ENCODE measurements around the gene ZBP1.

Gene ZBP1

DNA sequence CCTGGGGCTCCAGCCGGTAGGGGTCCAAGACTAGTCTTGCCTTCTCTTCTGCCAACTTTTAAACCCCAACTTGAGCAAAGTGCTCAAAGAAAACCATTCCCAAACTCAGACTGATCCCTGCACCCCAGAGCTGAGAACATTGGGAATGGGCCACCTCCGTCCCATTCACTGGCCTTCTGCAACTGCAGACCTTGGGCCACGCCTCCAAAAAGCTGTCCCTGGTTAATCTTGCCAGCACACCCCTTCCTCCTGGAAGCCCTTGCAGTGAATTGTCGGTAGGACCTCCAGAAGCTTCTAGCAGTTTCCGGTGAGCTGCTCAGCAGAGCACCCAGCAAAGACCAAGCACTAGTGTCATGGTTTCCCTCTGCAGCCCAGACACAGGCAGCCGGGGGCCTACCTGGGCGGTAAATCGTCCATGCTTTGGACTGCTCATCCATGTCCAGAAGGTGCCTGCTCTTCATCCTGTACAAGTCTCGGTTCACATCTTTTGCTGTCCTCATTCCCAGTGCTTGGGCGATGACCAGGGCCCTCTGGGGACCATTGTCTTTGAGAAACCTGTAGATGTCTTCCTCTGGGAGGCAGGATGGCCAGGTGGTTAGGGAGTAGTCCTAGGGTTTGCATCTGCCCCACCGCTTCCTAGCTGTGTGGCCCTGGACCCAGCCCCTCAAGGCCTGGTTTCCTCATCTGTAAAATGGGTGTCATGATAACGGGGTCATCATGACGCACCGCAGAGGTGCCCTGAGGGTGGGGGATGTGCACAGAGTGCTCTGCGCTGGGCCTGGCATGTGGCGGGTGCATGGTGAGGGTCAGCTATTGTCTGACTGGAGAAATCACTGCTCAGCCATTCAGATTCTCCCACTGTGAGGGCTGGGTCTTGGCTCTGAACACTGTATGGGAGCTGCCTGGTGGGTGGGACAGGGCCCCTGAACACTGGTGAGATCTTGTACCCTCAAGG lies 5.5 kb downstream of the ZBP1 start:
- H3K36me3 ChIP-seq (ENCODE audit: control insufficient read depth in 1 of 2, insufficient read depth in 2 of 2, low read length in 2 of 2), result no peaks in the 10 kb centered on the region

DNA sequence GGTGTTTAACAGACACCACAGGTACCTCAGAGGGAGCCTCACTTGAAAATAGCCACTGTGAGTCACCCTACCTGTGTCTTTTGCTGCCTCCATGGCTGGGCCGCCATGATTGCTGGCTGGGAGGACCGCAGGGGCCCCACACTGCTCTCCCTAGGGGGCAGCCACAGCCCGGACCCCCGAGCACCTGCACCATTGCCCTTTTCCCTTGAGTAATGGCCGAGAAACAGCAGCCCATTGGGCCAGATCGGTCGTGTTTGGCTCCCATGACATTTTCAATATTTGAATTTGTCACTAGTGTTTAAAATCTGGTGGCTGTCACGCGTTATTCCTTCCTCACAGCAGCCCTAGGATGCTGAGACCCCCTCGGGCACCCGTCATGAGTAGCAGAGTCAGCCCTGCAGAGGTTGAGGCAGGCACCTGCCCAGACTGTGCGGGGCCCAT lies 6.7 kb downstream of the ZBP1 start:
- Histone ChIP-seq H3K14ac (ENCODE audit: low read length) (no peak overlapping the region), H3K4me3 (ENCODE audit: low read depth, low read length) (no peak overlapping the region), H3K79me1 (ENCODE audit: low read length) (peaks cover 3% of the 10 kb centered on the region), H2BK120ac (ENCODE audit: insufficient read depth, low read length, poor library complexity) (no peak overlapping the region), H3K27me3 (ENCODE audit: insufficient read depth, low read length) (no peaks in the 10 kb centered on the region), H2BK5ac (ENCODE audit: low read depth, low read length, poor library complexity) (no peak overlapping the region), H3K36me3 (ENCODE audit: control insufficient read depth in 1 of 2, insufficient read depth in 2 of 2, low read length in 2 of 2) (no peaks in the 10 kb centered on the region), H3K23ac (ENCODE audit: low read length) (no peak overlapping the region), H2BK12ac (ENCODE audit: low read length) (no peak overlapping the region), H3K18ac (ENCODE audit: low read length) (no peak overlapping the region), H3K9me3 (ENCODE audit: insufficient read depth, low read depth, low read length) (no peaks in the 10 kb centered on the region), H3K27ac (ENCODE audit: low read depth, low read length) (no peak overlapping the region), H4K91ac (ENCODE audit: low read depth, low read length) (no peak overlapping the region), H3K79me2 (ENCODE audit: control insufficient read depth, insufficient read depth, low read length, poor library complexity) (no peaks in the 10 kb centered on the region), H3K4me2 (ENCODE audit: low read length) (no peak overlapping the region), H2AK5ac (ENCODE audit: low read length) (no peak overlapping the region), H4K12ac (ENCODE audit: low read depth, low read length) (no peak overlapping the region), H3K4ac (ENCODE audit: low read depth, low read length) (no peak overlapping the region), H3K9ac (ENCODE audit: low read length) (no peak overlapping the region), H3K4me1 (ENCODE audit: control insufficient read depth in 1 of 2, insufficient read depth in 2 of 2, low read length in 2 of 2) (peaks cover 2 to 7% of the 10 kb centered on the region in 2 experiments), H2AFZ (ENCODE audit: insufficient read depth, low read length, poor library complexity) (no peak overlapping the region), H4K8ac (ENCODE audit: low read depth, low read length) (no peak overlapping the region)
- DNase-seq, result no peak
- no CpG with 5 or more reads among the region's 12 CpGs for whole genome bisulfite sequencing (ENCODE audit: extremely low coverage, insufficient coverage, insufficient read length)

More for the DNA sequence above, 5.5 kb downstream of the ZBP1 start:
- Histone ChIP-seq H3K79me2 (ENCODE audit: control insufficient read depth, insufficient read depth, low read length, poor library complexity) (no peaks in the 10 kb centered on the region), H2AK5ac (ENCODE audit: low read length) (no peak overlapping the region), H3K79me1 (ENCODE audit: low read length) (peaks cover 3% of the 10 kb centered on the region), H3K18ac (ENCODE audit: low read length) (no peak overlapping the region), H3K27me3 (ENCODE audit: insufficient read depth, low read length) (no peaks in the 10 kb centered on the region), H3K23ac (ENCODE audit: low read length) (no peak overlapping the region), H4K12ac (ENCODE audit: low read depth, low read length) (no peak overlapping the region), H3K4me1 (ENCODE audit: control insufficient read depth in 1 of 2, insufficient read depth in 2 of 2, low read length in 2 of 2) (peaks cover 2 to 7% of the 10 kb centered on the region in 2 experiments), H3K4ac (ENCODE audit: low read depth, low read length) (no peak overlapping the region), H4K91ac (ENCODE audit: low read depth, low read length) (no peak overlapping the region), H4K8ac (ENCODE audit: low read depth, low read length) (no peak overlapping the region), H3K4me2 (ENCODE audit: low read length) (no peak overlapping the region), H3K9ac (ENCODE audit: low read length) (no peak overlapping the region), H2BK120ac (ENCODE audit: insufficient read depth, low read length, poor library complexity) (no peak overlapping the region), H3K9me3 (ENCODE audit: insufficient read depth, low read depth, low read length) (no peaks in the 10 kb centered on the region), H3K27ac (ENCODE audit: low read depth, low read length) (no peak overlapping the region), H2AFZ (ENCODE audit: insufficient read depth, low read length, poor library complexity) (no peak overlapping the region), H3K14ac (ENCODE audit: low read length) (no peak overlapping the region), H2BK5ac (ENCODE audit: low read depth, low read length, poor library complexity) (no peak overlapping the region), H2BK12ac (ENCODE audit: low read length) (no peak overlapping the region), H3K4me3 (ENCODE audit: low read depth, low read length) (no peak overlapping the region)
- WGBS (ENCODE audit: extremely low coverage, insufficient coverage, insufficient read length), result no CpG with 5 or more reads among the region's 16 CpGs
- DNase-seq, result no peak

DNA sequence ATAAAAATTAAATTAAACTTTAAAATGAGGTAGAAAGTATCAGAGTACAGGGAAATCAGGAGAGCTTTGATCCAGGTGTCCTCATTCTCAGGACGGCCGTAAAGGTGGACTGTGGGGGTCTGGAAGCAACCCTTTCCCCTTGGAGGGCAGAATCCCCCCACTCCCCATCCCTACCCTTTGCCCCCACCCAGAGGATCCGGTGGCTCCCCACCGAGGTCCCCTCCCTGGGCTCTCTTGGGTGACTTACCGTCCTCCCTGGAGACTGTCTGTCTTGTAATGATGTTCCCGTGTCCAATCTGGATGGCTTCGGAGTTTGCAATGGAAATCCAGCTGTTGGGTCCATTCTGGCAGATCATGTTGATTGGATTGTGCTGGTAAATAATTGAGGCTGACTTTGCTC lies 7.3 kb downstream of the ZBP1 start:
- H3K27me3 ChIP-seq (ENCODE audit: insufficient read depth, low read length), result no peaks in the 10 kb centered on the region
- no peak overlapping the region for H3K18ac ChIP-seq (ENCODE audit: low read length)
- H3K4me2 ChIP-seq (ENCODE audit: low read length), result no peak overlapping the region
- no peak overlapping the region for H3K23ac ChIP-seq (ENCODE audit: low read length)
- H2BK12ac ChIP-seq (ENCODE audit: low read length), result no peak overlapping the region
- H2BK120ac ChIP-seq (ENCODE audit: insufficient read depth, low read length, poor library complexity), result no peak overlapping the region
- no peak overlapping the region for H2BK5ac ChIP-seq (ENCODE audit: low read depth, low read length, poor library complexity)
- H3K4me3 ChIP-seq (ENCODE audit: low read depth, low read length), result no peak overlapping the region
- H3K9me3 ChIP-seq (ENCODE audit: insufficient read depth, low read depth, low read length), result no peaks in the 10 kb centered on the region
- peaks cover 3% of the 10 kb centered on the region for H3K79me1 ChIP-seq (ENCODE audit: low read length)
- DNase-seq, result no peak
- no peak overlapping the region for H3K9ac ChIP-seq (ENCODE audit: low read length)
- H4K8ac ChIP-seq (ENCODE audit: low read depth, low read length), result no peak overlapping the region
- no peak overlapping the region for H2AFZ ChIP-seq (ENCODE audit: insufficient read depth, low read length, poor library complexity)
- no peak overlapping the region for H2AK5ac ChIP-seq (ENCODE audit: low read length)
- no peak overlapping the region for H3K27ac ChIP-seq (ENCODE audit: low read depth, low read length)
- no peak overlapping the region for H3K4ac ChIP-seq (ENCODE audit: low read depth, low read length)
- no peaks in the 10 kb centered on the region for H3K36me3 ChIP-seq (ENCODE audit: control insufficient read depth in 1 of 2, insufficient read depth in 2 of 2, low read length in 2 of 2)
- no peaks in the 10 kb centered on the region for H3K79me2 ChIP-seq (ENCODE audit: control insufficient read depth, insufficient read depth, low read length, poor library complexity)
- WGBS (ENCODE audit: extremely low coverage, insufficient coverage, insufficient read length), result no CpG with 5 or more reads among the region's 7 CpGs
- H3K4me1 ChIP-seq (ENCODE audit: control insufficient read depth in 1 of 2, insufficient read depth in 2 of 2, low read length in 2 of 2), result peaks cover 2 to 6% of the 10 kb centered on the region in 2 experiments
- H4K12ac ChIP-seq (ENCODE audit: low read depth, low read length), result no peak overlapping the region
- H4K91ac ChIP-seq (ENCODE audit: low read depth, low read length), result no peak overlapping the region
- H3K14ac ChIP-seq (ENCODE audit: low read length), result no peak overlapping the region

DNA sequence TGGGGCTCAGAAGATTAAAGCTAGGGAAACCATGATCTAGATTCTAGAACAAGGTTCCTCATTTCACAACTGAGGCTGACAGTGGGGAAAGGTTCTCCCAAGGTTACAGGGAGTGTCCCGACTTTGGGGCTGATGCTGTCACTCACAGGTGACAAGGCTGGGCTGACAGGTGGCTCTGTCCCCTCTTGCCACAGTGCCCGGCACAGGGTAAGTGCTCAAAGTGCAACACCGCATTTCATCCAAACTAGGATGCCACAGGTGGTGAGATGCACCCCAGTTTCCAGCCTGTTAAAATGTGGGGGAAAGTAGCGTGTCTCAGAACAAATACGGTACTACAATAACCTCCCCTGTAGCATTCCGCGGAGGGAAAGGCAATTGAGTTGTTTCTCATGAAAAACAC lies 7.8 kb downstream of the ZBP1 start:
- H2AFZ ChIP-seq (ENCODE audit: insufficient read depth, low read length, poor library complexity), result no peak overlapping the region
- H3K14ac ChIP-seq (ENCODE audit: low read length), result no peak overlapping the region
- H3K79me1 ChIP-seq (ENCODE audit: low read length), result peaks cover 3% of the 10 kb centered on the region
- no peaks in the 10 kb centered on the region for H3K36me3 ChIP-seq (ENCODE audit: control insufficient read depth in 1 of 2, insufficient read depth in 2 of 2, low read length in 2 of 2)
- H2BK120ac ChIP-seq (ENCODE audit: insufficient read depth, low read length, poor library complexity), result no peak overlapping the region
- no peaks in the 10 kb centered on the region for H3K9me3 ChIP-seq (ENCODE audit: insufficient read depth, low read depth, low read length)
- no peak overlapping the region for H2BK5ac ChIP-seq (ENCODE audit: low read depth, low read length, poor library complexity)
- no peak overlapping the region for H4K91ac ChIP-seq (ENCODE audit: low read depth, low read length)
- H3K4ac ChIP-seq (ENCODE audit: low read depth, low read length), result no peak overlapping the region
- H3K4me2 ChIP-seq (ENCODE audit: low read length), result no peak overlapping the region
- no peak overlapping the region for H4K12ac ChIP-seq (ENCODE audit: low read depth, low read length)
- WGBS (ENCODE audit: extremely low coverage, insufficient coverage, insufficient read length), result no CpG with 5 or more reads among the region's 7 CpGs
- H3K4me3 ChIP-seq (ENCODE audit: low read depth, low read length), result no peak overlapping the region
- H3K23ac ChIP-seq (ENCODE audit: low read length), result no peak overlapping the region
- no peak overlapping the region for H2BK12ac ChIP-seq (ENCODE audit: low read length)
- no peaks in the 10 kb centered on the region for H3K79me2 ChIP-seq (ENCODE audit: control insufficient read depth, insufficient read depth, low read length, poor library complexity)
- no peak overlapping the region for H4K8ac ChIP-seq (ENCODE audit: low read depth, low read length)
- no peaks in the 10 kb centered on the region for H3K27me3 ChIP-seq (ENCODE audit: insufficient read depth, low read length)
- no peak overlapping the region for H3K18ac ChIP-seq (ENCODE audit: low read length)
- no peak overlapping the region for H3K9ac ChIP-seq (ENCODE audit: low read length)
- DNase-seq, result no peak
- no peak overlapping the region for H3K27ac ChIP-seq (ENCODE audit: low read depth, low read length)
- H3K4me1 ChIP-seq (ENCODE audit: control insufficient read depth in 1 of 2, insufficient read depth in 2 of 2, low read length in 2 of 2), result peaks cover 2 to 6% of the 10 kb centered on the region in 2 experiments
- H2AK5ac ChIP-seq (ENCODE audit: low read length), result no peak overlapping the region

All from trophoblast cell (in vitro differentiated cells and primary cell).